Measurements from ENCODE around the gene L3MBTL1.

The L3MBTL1 gene

GRCh38 chr20:43508106-43508505 lies 609 bp downstream of the L3MBTL1 start:
- no peak for DNase-seq

DNA sequence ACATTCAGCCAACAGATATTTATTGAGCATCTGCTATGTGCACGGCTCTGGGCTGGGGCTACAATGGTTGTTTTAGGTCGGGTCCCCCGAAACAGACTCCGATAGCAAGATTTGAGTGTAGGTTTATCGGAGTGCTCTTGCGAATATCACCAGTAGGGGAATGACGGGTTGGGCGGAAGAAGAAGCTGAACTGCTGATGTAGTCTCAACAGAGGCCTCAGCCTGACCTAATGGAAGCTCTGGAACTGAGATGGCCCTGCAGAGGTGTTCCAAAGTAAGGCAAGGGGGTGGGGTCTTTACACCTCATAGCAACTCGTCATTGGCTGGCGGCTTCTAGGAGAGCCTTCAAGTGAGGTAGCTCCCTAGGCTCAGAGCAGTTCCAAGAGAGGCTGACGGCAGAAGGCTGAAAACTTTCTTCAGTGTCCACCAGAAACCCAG lies 1.1 kb downstream of the L3MBTL1 start:
- DNase-seq = no peak

DNA sequence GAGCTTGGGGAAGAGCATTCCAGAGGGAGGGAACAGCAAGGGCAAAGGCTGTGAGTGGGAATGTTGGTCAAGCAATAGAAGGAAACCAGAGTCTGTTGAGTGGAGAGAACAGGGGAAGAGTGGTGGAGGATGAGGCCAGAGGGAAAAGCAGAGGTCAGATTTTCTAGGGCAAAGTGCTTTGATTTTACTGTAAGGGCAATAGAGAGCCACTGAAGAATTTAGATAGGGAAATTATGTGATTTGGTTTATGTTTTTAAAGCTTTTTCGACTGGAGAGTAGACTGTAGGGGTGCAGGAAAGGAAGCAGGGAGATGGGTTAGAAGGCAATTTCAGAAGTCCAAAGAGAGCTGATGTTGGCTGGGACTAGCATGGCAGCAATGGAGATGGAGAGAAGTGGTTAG lies 4.4 kb downstream of the L3MBTL1 start:
- no peak for DNase-seq

DNA sequence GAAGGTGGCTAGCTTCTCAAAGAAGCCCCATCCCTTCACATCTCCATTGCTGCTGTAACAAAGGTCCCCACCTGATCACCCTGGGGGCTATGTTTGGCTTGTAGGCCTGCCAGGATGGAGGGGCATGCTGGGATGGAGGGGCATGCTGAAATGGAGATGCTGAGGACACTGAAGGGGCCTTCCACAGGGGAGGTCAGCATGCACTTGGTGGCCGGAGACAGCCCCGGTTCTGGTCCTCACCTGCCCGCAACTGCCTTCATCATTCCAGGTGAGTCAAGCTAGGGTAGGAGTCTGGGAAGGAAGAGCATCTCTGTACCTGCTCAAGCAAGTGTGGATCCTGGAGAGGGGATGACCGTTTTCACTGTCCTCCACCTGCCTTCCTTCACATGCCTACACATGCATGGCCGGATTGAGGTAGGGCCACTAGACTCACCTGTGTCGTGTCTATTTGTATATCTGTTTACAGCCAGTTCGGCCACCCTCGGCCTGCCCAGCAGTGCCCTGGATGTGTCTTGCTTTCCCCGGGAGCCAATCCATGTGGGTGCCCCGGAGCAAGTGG lies 6.0 kb downstream of the L3MBTL1 start:
- DNase-seq = no peak

GRCh38 chr20:43513931-43514647 lies 6.6 kb downstream of the L3MBTL1 start:
- peak; percentile 95 for DNase-seq

- DNase-seq = no peak
Observed at GRCh38 chr20:43514648-43514999, 7.1 kb downstream of the L3MBTL1 start.

GRCh38 chr20:43515628-43516027 lies 8.1 kb downstream of the L3MBTL1 start:
- no peak for DNase-seq

- DNase-seq = no peak
Observed at GRCh38 chr20:43516251-43516824, 8.8 kb downstream of the L3MBTL1 start.

DNA sequence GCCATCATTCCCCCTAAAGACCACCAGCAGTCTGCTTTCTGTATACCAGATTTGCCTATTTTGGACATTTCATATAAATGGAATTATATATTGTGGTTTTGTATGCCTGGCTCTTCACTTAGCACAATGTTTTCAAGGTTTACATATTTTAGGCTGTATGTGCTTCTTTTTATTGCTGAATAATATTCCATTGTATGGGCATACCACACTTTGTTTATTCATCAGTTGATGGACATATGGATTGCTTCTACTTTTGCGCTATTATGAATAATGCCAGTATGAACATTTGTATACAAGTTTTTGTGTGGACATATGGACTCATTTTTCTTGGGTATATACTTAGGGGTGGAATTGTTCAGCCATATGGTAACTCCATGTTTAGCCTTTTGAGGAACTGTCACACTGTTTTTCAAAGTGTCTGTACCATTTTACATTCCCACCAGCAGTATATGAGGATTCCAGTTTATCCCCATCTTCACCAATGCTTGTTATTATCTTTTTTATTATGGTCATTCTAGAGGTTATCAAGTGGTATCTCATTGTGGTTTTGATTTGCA lies 12.7 kb downstream of the L3MBTL1 start:
- no peak for DNase-seq

GRCh38 chr20:43525021-43525420 lies 17.5 kb downstream of the L3MBTL1 start:
- DNase-seq = no peak

DNA sequence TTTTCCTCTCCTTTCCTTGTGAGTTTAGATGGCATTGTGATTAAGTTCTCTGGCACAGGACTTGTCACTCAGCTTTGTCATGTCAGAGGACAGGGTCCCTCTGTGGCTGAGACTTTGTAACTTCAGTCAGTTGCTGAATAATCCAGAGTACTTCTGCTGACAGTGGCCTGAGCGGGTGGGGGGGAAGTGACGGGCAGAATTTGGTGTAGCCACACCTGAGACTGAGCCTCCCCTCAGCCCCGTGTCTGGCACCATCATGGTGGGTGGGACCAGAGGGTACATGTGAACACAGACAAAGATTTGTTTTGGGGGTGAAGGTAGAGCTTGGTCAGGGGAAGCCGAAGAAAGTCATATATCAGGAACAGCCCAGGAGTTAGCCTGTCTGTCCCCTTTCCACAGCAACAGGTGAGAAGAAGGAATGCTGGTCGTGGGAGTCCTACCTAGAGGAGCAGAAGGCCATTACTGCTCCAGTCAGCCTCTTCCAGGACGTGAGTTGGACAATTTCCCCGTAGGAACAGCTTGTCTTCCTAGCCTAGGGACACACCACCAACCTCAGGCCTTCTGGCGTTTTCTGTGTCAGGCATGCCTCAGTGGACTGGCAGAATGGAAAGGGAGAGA lies 20.9 kb downstream of the L3MBTL1 start:
- no peak for DNase-seq

DNA sequence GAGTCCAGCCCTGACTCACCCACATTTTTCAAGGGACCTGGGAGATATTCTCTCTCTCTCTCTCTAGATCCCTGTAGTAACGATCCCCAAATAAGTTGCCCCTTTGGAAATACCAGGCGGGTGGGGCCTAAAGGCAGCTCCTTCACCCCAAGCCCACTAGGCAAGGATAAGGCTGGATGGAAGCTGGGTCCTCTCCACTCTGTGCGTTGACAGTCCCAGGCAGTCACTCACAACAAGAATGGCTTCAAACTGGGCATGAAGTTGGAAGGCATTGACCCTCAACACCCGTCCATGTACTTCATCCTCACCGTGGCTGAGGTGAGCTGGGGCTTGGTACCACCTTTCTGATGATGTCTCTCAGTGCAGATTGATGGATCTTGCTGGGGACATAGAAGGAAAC lies 21.6 kb downstream of the L3MBTL1 start:
- DNase-seq = no peak

GRCh38 chr20:43529457-43530153 lies 22.1 kb downstream of the L3MBTL1 start:
- DNase-seq = no peak

GRCh38 chr20:43530321-43531090 lies 23.0 kb downstream of the L3MBTL1 start:
- no peak for DNase-seq

DNA sequence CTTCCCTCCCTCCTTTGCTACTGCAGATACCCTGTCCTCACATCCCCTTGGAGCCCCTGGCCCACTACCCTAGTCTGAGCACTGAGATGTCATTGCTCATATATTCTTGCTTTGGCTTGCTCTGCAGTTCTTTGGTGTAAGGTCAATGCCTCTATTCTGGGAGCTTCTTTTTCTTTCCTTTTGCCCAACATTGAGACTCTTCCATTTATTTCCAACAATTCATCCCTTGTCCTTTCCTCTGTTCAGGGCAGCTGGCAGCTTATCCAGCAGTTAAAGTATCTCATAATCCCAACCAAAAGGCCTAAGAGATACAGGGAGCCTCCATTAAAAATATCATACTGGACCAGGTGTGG lies 23.6 kb downstream of the L3MBTL1 start:
- DNase-seq = no peak

DNA sequence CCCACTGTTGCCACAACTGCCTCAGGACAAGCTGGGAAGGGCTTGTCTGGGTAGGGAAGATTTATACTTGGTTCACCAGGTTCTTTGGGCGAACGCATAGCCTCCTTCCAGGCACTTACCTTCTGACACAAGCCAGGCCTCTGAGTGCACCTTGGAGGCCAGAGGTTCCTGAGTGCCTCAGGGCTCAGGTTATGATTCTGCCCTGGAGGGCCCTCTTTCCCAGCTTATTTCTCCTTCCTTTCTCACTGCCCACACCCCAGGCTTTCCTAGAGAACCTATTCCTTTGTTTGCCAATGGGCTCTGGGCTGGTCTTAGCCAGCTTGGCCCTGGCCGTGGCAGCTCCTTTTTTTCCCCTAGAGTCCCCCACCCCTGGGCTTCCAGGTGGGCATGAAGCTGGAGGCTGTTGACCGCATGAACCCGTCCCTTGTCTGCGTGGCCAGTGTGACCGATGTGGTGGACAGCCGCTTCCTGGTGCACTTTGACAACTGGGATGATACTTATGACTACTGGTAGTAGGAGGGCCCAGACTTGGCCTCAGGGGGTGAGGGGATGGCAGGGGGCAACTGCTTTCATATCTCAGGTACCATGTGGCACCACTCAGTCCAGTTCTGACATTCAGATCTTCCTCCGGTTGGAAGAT lies 25.0 kb downstream of the L3MBTL1 start:
- no peak for DNase-seq

DNA sequence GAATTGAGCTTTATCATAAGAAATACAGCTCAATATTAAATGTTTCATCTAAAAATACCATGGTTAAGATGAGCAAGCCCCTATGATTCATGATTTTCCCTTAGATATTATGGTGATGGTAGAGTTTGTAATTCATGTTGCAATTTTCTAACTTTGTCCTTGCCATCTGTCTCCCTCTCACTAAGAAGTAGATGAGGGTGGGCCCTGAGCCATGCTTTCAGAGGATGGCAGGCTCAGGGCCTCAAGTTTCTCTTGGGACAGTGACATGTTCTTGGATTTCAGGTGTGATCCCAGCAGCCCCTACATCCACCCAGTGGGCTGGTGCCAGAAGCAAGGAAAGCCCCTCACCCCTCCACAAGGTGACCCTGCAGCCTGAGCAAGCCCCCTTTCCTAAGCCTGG lies 25.6 kb downstream of the L3MBTL1 start:
- DNase-seq = no peak

- DNase-seq = no peak
Observed at GRCh38 chr20:43534016-43534415, 26.5 kb downstream of the L3MBTL1 start.

- DNase-seq = no peak
Observed at GRCh38 chr20:43534791-43535350, 27.4 kb downstream of the L3MBTL1 start.

DNA sequence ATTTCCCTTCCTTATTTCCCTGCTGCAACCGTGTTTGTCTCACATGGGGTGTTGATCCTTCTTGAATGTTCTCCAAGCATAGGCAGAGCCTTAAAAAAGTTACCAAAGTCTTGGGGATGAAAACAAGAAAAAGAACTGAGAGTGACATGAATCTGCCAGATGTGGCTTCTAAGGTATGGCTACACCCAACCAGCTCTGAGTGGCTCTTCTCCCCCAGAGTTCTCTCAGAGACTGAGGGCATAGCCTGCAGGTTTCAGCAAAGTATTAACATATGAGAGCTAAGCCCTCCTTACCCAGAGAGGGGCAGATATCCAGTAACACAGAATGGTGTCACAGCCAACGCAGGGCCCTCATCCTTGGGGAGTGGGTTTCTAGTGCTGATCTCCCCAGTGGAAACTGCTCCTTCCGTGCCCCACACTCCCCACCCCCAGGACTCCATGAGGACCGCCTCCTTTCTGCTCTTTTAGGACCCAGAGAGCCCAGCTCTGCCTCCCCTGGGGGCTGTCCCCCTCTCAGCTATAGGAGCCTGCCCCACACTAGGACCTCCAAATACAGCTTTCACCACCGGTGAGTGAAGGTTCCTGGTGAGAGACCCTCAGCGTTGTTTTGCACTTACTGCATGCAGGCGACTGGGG lies 28.0 kb downstream of the L3MBTL1 start:
- DNase-seq = no peak
